SK-N-SH (cell line): ENCODE data around the gene IGSF23. TPM values are rescaled to one million over a fixed set of nuclear protein-coding genes. Genes with fewer than 3 reads are reported as not detected.

Source experiments
- CTCF ChIA-PET: fragments of 300-600, 350-600 bp; formaldehyde crosslinking; extraction: SDS; loops from one replicate; lab custom pipeline; 2021; lab: Yijun Ruan, JAX
- POLR2A ChIA-PET: fragments of 350-600 bp; sonication (Branson Sonifier 250); formaldehyde crosslinking; extraction: SDS; loops from one replicate; lab custom pipeline; 2020; ENCODE audit warnings: antibody characterized with exemption, inconsistent platforms; lab: Yijun Ruan, JAX
- DNase-seq: peaks from one replicate; pipeline ENCODE4 v3.0.0; 2012
- H2AFZ ChIP-seq: fragments of 200-600 bp; sonication (generic); 2 replicates; pipeline ENCODE4 v1.8.1; 2016; ENCODE audit warnings: antibody characterized with exemption, mild to moderate bottlenecking, low read depth
- H3F3A ChIP-seq: fragments of 200-600 bp; sonication (generic); replicated peaks from 2 replicates; pipeline ENCODE3; 2016; ENCODE audit warnings: antibody characterized with exemption, mild to moderate bottlenecking; ENCODE audit not compliant: insufficient read depth
- H3K27ac ChIP-seq, 2 experiments: fragments of 200-500 bp in 1 of 2; fragments of 200-600 bp in 1 of 2; sonication (Bioruptor generic) in 1 of 2; sonication (generic), shearing (Covaris generic) in 1 of 2; 2 replicates each; pipeline versions ENCODE4 v1.5.1 to v1.6.1; 2014 to 2016; ENCODE audit warnings: low read depth in 2 of 2, inconsistent platforms in 1 of 2, low read length in 1 of 2, mild to moderate bottlenecking in 1 of 2, mixed read lengths in 1 of 2
- H3K27me3 ChIP-seq: fragments of 200-600 bp; sonication (generic), shearing (Covaris generic); 2 replicates; pipeline ENCODE4 v1.6.1; 2016; ENCODE audit warnings: mixed run types; ENCODE audit not compliant: insufficient read depth
- H3K36me3 ChIP-seq, 2 experiments: fragments of 200-500 bp in 1 of 2; fragments of 200-600 bp in 1 of 2; sonication (Bioruptor generic) in 1 of 2; sonication (generic) in 1 of 2; replicated peaks in 1 of 2; 2 replicates each; pipeline versions ENCODE3 to v1.5.1; 2014 to 2016; ENCODE audit warnings: low read length in 1 of 2, mild to moderate bottlenecking in 1 of 2; ENCODE audit not compliant: insufficient read depth in 2 of 2, control insufficient read depth in 1 of 2
- H3K4me1 ChIP-seq, 2 experiments: fragments of 200-500 bp in 1 of 2; fragments of 200-600 bp in 1 of 2; sonication (Bioruptor generic) in 1 of 2; sonication (generic), shearing (Covaris generic) in 1 of 2; 2 replicates each; pipeline versions ENCODE4 v1.5.1 to v1.6.1; 2014 to 2016; ENCODE audit warnings: low read depth in 1 of 2, low read length in 1 of 2, mixed run types in 1 of 2; ENCODE audit not compliant: insufficient read depth in 2 of 2, control insufficient read depth in 1 of 2
- H3K4me2 ChIP-seq: fragments of 200-600 bp; sonication (generic), shearing (Covaris generic); 2 replicates; pipeline ENCODE4 v1.6.1; 2017; ENCODE audit warnings: mixed run types
- H3K4me3 ChIP-seq, 2 experiments: fragments of 200-500 bp in 1 of 2; fragments of 200-600 bp in 1 of 2; sonication (Bioruptor generic) in 1 of 2; sonication (generic), shearing (Covaris generic) in 1 of 2; 2 replicates each; pipeline versions ENCODE4 v1.5.1 to v1.8.1; 2014 to 2016; ENCODE audit warnings: low read depth in 2 of 2, inconsistent platforms in 1 of 2, low read length in 1 of 2, mild to moderate bottlenecking in 1 of 2, mixed read lengths in 1 of 2, moderate library complexity in 1 of 2
- H3K79me2 ChIP-seq: fragments of 200-600 bp; sonication (generic); 2 replicates; pipeline ENCODE4 v1.8.1; 2017; ENCODE audit warnings: mild to moderate bottlenecking; ENCODE audit not compliant: insufficient read depth
- H3K9ac ChIP-seq: fragments of 200-600 bp; sonication (generic); 2 replicates; pipeline ENCODE4 v1.6.1; 2017; ENCODE audit warnings: mixed run types
- H3K9me2 ChIP-seq: fragments of 200-600 bp; sonication (generic); 2 replicates; pipeline ENCODE4 v1.6.1; 2017; ENCODE audit warnings: mixed run types
- H3K9me3 ChIP-seq: fragments of 200-600 bp; sonication (generic); 2 replicates; pipeline ENCODE4 v1.6.1; 2017; ENCODE audit warnings: mixed run types, mild to moderate bottlenecking, moderate library complexity
- H4K20me1 ChIP-seq: fragments of 200-600 bp; sonication (generic); 2 replicates; pipeline ENCODE4 v1.6.1; 2017; ENCODE audit warnings: mild to moderate bottlenecking, mixed run types; ENCODE audit not compliant: insufficient read depth
- ELF1 ChIP-seq: IDR thresholded peaks from 2 replicates; pipeline ENCODE4 v1.4.0; 2012
- JUND ChIP-seq: IDR thresholded peaks from 2 replicates; pipeline ENCODE4 v1.4.0; 2012
- MAX ChIP-seq: IDR thresholded peaks from 2 replicates; pipeline ENCODE4 v1.4.0; 2012; ENCODE audit warnings: low read depth
- NFIC ChIP-seq: IDR thresholded peaks from 2 replicates; pipeline ENCODE4 v1.4.0; 2012; ENCODE audit warnings: borderline replicate concordance
- POLR2AphosphoS5 ChIP-seq: IDR thresholded peaks from 2 replicates; pipeline ENCODE4 v1.6.1; 2012; ENCODE audit warnings: low read depth, low read length
- RAD21 ChIP-seq: IDR thresholded peaks from 2 replicates; pipeline ENCODE4 v1.6.1; 2012; ENCODE audit warnings: mild to moderate bottlenecking, low read length
- RXRA ChIP-seq: IDR thresholded peaks from 2 replicates; pipeline ENCODE4 v1.4.0; 2012; ENCODE audit warnings: low read depth, mild to moderate bottlenecking, borderline replicate concordance
- SIN3A ChIP-seq: IDR thresholded peaks from 2 replicates; pipeline ENCODE4 v1.6.1; 2012; ENCODE audit warnings: low read depth, mild to moderate bottlenecking, low read length, moderate library complexity, borderline replicate concordance
- TAF1 ChIP-seq: IDR thresholded peaks from 2 replicates; pipeline ENCODE4 v1.6.1; 2012; ENCODE audit warnings: low read depth, mild to moderate bottlenecking, low read length, moderate library complexity, borderline replicate concordance
- USF2 ChIP-seq: fragments of 150-350 bp; IDR thresholded peaks from 2 replicates; pipeline ENCODE4 v1.6.1; 2017; ENCODE audit warnings: antibody characterized with exemption, low read length, low read depth, borderline replicate concordance
- YY1 ChIP-seq: IDR thresholded peaks from 2 replicates; pipeline ENCODE4 v1.4.0; 2012; ENCODE audit warnings: low read depth, mild to moderate bottlenecking
- ZBTB33 ChIP-seq: IDR thresholded peaks from 2 replicates; pipeline ENCODE4 v1.4.0; 2012; ENCODE audit warnings: low read depth, borderline replicate concordance
- WGBS: methylation state at CpG from one replicate; pipeline ENCODE4 v1.1.6; 2017; ENCODE audit warnings: low lambda C conversion rate; 5-methylcytosine and 5-hydroxymethylcytosine counted together
- polyA plus RNA-seq, 3 experiments: library from polyadenylated mRNA; depleted of rRNA; stranded (reverse); fragments of >200 nt; gene quantifications; 2 replicates each; pipeline ENCODE4 v1.2.3, GENCODE V29; 2012
- TF ChIP-seq, protein P1 (sequence below): IDR thresholded peaks from 2 replicates; pipeline ENCODE4 v1.6.1; 2012; ENCODE audit warnings: mild to moderate bottlenecking, low read depth, low read length, moderate library complexity
- TF ChIP-seq, protein P2 (sequence below): IDR thresholded peaks from 2 replicates; pipeline ENCODE4 v1.4.0; 2012; ENCODE audit warnings: low read depth, borderline replicate concordance
- TF ChIP-seq, protein P3 (sequence below): IDR thresholded peaks from 2 replicates; pipeline ENCODE4; 2012
- TF ChIP-seq, protein P4 (sequence below): fragments of 200-600 bp; sonication (generic); IDR thresholded peaks from 2 replicates; pipeline ENCODE4 v1.6.1; 2017; ENCODE audit warnings: antibody characterized with exemption, mild to moderate bottlenecking, moderate library complexity

The IGSF23 gene
- polyA plus RNA-seq, 1 of the 3 experiments (the other 2 are of a cell fraction): 0.08 TPM

GRCh38 chr19:44640518-44640917, 27.2 kb downstream of the IGSF23 start:
- ChIA-PET POLR2A (no interaction called here), CTCF (interaction anchor here (1.2 to 2.5 kb wide), 4 partner anchors 14 to 70 kb away, joined by 4 to 10 read pairs (median 4); no protein-coding TSS in a partner anchor)
- no peak overlapping the region for H3K4me2 ChIP-seq
- H3K9me3 ChIP-seq: no peaks in the 10 kb centered on the region
- H3K9ac ChIP-seq: no peak overlapping the region
- H3K27ac ChIP-seq: no peak overlapping the region
- H3K36me3 ChIP-seq: no peaks in the 10 kb centered on the region
- no peak for DNase-seq
- H4K20me1 ChIP-seq: 0 out of 2 replicates have a peak, but pooled peaks cover 2% of the 10 kb centered on the region
- H3K79me2 ChIP-seq: peaks cover 16% of the 10 kb centered on the region
- peaks cover 4% of the 10 kb centered on the region for H3F3A ChIP-seq
- TF ChIP-seq NFIC (peak; percentile 70), MAX (no peak), USF2 (no peak), YY1 (no peak), JUND (no peak), RXRA (no peak), RAD21 (no peak), POLR2AphosphoS5 (no peak), ELF1 (no peak), SIN3A (no peak), ZBTB33 (no peak), TAF1 (no peak)
- TF ChIP-seq, protein P1, sequence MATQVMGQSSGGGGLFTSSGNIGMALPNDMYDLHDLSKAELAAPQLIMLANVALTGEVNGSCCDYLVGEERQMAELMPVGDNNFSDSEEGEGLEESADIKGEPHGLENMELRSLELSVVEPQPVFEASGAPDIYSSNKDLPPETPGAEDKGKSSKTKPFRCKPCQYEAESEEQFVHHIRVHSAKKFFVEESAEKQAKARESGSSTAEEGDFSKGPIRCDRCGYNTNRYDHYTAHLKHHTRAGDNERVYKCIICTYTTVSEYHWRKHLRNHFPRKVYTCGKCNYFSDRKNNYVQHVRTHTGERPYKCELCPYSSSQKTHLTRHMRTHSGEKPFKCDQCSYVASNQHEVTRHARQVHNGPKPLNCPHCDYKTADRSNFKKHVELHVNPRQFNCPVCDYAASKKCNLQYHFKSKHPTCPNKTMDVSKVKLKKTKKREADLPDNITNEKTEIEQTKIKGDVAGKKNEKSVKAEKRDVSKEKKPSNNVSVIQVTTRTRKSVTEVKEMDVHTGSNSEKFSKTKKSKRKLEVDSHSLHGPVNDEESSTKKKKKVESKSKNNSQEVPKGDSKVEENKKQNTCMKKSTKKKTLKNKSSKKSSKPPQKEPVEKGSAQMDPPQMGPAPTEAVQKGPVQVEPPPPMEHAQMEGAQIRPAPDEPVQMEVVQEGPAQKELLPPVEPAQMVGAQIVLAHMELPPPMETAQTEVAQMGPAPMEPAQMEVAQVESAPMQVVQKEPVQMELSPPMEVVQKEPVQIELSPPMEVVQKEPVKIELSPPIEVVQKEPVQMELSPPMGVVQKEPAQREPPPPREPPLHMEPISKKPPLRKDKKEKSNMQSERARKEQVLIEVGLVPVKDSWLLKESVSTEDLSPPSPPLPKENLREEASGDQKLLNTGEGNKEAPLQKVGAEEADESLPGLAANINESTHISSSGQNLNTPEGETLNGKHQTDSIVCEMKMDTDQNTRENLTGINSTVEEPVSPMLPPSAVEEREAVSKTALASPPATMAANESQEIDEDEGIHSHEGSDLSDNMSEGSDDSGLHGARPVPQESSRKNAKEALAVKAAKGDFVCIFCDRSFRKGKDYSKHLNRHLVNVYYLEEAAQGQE: peak; percentile 91
- TF ChIP-seq, protein P2, sequence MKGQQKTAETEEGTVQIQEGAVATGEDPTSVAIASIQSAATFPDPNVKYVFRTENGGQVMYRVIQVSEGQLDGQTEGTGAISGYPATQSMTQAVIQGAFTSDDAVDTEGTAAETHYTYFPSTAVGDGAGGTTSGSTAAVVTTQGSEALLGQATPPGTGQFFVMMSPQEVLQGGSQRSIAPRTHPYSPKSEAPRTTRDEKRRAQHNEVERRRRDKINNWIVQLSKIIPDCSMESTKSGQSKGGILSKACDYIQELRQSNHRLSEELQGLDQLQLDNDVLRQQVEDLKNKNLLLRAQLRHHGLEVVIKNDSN: no peak
- TF ChIP-seq, protein P3, sequence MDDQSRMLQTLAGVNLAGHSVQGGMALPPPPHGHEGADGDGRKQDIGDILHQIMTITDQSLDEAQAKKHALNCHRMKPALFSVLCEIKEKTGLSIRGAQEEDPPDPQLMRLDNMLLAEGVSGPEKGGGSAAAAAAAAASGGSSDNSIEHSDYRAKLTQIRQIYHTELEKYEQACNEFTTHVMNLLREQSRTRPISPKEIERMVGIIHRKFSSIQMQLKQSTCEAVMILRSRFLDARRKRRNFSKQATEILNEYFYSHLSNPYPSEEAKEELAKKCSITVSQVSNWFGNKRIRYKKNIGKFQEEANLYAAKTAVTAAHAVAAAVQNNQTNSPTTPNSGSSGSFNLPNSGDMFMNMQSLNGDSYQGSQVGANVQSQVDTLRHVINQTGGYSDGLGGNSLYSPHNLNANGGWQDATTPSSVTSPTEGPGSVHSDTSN: 0 out of 2 replicates have a peak, but pooled peaks have one; percentile 9
- TF ChIP-seq, protein P4, sequence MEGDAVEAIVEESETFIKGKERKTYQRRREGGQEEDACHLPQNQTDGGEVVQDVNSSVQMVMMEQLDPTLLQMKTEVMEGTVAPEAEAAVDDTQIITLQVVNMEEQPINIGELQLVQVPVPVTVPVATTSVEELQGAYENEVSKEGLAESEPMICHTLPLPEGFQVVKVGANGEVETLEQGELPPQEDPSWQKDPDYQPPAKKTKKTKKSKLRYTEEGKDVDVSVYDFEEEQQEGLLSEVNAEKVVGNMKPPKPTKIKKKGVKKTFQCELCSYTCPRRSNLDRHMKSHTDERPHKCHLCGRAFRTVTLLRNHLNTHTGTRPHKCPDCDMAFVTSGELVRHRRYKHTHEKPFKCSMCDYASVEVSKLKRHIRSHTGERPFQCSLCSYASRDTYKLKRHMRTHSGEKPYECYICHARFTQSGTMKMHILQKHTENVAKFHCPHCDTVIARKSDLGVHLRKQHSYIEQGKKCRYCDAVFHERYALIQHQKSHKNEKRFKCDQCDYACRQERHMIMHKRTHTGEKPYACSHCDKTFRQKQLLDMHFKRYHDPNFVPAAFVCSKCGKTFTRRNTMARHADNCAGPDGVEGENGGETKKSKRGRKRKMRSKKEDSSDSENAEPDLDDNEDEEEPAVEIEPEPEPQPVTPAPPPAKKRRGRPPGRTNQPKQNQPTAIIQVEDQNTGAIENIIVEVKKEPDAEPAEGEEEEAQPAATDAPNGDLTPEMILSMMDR: no peak
- H2AFZ ChIP-seq: no peak overlapping the region
- H3K4me3 ChIP-seq: no peak overlapping the region
- 71% methylated on average over 3 of the region's 3 CpGs for WGBS
- H3K9me2 ChIP-seq: no peaks in the 10 kb centered on the region
- no peaks in the 10 kb centered on the region for H3K27me3 ChIP-seq
- peaks cover 2 to 5% of the 10 kb centered on the region in 2 experiments; a peak in 2 of 4 replicates for H3K4me1 ChIP-seq
